ENCODE results near the gene HSPB8.
A peak's percentile ranks its signal among the peaks of the same experiment; 100 is the strongest.

HSPB8 gene

DNA sequence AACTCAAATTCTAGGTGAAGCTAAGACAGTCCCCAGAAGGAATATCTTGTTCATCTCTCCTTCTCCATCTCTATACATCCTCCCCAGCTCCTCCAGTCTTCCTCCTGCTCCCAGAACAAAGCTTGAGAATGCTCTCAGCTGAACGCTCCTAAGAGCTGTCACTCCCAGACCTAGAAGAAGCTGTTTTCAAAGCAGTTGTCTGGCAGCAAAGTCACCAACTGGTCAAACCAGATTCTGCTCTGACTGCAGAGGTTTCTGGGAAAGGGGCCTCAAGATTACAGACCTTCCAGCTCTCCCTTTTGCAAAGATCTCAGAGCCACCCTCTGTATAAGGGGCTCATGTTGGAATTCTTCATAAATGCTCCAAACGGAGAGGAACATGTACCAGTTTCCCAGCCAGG is 9.6 kb upstream of the HSPB8 start:
- no peak for DNase-seq (ENCODE audit: low spot score)
- FAIRE-seq = no peak

DNA sequence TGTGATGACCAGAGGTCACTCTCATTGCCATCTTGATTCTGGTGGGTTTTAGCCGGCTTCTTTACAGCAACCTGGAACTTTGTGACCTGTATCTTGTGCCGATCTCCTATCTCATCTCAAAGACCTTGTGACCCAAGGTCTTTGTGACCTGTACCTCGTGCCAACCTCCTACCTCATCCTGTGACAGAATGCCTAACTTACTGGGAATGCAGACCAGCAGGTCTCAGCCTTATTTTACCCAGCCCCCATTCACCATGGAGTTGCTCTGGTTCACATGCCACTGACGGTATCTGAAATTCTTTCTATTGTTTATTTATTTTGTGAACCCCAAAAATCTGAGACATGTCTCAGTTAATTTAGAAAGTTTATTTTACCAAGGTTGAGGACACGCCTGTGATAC is 7.4 kb upstream of the HSPB8 start:
- DNase-seq (ENCODE audit: low spot score) (no peak), FAIRE-seq (no peak)

DNA sequence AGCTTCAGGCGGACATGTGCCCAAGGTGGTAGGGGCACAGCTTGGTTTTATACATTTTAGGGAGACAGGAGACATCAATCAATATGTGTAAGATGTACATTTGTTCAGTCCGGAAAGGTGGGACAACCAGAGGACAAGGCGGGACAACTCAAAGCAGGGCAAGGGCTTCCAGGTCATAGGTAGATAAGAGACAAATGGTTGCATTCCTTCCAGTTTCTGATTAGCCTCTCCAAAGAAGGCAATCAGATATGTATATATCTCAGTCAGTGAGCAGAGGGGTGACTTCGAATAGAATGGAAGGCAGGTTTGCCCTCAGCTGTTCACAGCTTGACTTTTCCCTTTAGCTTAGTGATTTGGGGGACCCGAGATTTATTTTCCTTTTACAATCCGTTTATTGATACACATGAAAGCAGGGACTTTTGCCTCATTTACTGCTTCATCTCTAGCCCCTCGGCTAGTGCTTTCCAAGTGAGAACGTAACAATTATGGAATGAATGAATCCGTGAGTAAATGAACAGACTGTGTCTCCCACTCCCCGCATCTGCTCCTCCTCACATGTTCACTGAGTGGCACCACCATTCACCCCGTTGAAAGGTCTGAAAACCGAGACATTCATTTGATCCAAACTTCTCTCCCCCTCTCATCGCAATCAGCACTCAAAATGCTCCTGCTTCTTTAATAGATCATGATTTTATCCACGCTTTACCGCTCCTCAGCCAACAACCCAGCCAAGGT is 6.9 kb upstream of the HSPB8 start:
- FAIRE-seq (no peak), DNase-seq (ENCODE audit: low spot score) (no peak)

DNA sequence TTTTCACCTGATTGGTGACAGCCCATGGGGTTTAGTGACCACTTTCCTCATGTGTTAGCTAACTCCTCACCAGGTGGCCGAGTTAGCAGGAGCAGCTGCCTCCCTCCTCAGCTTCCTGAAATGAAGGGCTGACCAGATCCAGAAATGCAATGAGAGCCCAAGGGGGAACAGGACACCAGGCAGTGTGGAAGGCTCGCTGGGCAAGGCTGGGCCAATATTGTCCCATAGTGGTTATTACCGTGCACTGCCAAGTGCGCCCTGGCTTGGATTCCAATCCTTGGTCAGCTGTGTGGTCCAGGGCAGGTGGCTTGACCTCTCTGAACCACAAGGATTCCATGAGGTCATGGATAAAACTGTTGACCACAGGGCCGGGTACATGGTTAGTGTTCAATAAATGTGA is 3.6 kb upstream of the HSPB8 start:
- FAIRE-seq (no peak), DNase-seq (ENCODE audit: low spot score) (peak; percentile 15)

DNA sequence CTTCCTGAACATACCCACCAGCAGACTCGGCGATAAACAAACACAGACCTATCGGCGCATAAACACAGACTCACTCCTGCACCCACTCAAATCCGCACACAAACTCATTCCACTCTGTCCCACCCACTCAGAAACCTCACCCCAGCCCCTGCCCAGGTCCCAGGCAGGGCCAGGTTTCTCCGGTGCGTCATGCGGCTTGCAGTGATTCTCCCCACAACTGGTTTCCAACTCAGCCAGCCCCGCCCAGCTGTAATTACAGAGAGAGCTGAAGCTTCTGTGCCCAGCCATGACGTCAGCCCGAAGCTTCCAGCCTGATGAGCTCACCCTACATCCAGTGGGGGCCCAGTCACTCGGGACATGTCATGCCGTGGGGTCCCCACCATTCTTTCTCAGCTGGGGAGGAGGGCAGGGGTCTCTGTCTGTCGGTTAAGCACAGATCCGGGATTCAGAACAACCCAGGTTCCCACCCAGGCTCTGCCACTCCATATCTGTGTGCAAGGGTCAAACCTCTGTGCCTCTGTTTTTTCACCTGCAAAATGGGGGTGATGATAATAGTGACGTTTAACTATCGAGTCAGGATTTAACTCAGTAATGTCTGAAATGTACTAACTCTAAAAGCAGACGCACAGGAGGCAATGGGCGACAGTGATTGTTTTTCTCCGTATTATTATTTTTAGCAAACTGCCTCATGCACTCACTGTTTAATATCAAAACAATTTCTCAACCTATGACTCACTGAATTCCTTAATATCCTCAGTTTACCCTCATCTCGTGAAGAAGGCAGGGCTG is 2.3 kb upstream of the HSPB8 start:
- no peak for FAIRE-seq
- DNase-seq (ENCODE audit: low spot score) = peak; percentile 64

DNA sequence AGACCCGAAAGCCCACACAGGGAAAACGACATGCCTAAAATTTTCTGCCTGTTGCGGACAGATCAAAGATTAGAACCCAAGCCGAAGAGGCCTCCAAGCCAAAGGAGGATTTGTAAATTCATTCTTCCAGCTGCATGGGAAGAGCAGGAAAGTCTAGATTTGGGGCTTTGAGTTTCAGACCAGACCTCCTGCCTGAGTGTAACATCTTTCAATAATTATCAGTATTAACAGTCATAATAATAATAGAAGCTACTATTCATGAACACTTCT is 1.7 kb upstream of the HSPB8 start:
- no peak for DNase-seq (ENCODE audit: low spot score)
- no peak for FAIRE-seq

DNA sequence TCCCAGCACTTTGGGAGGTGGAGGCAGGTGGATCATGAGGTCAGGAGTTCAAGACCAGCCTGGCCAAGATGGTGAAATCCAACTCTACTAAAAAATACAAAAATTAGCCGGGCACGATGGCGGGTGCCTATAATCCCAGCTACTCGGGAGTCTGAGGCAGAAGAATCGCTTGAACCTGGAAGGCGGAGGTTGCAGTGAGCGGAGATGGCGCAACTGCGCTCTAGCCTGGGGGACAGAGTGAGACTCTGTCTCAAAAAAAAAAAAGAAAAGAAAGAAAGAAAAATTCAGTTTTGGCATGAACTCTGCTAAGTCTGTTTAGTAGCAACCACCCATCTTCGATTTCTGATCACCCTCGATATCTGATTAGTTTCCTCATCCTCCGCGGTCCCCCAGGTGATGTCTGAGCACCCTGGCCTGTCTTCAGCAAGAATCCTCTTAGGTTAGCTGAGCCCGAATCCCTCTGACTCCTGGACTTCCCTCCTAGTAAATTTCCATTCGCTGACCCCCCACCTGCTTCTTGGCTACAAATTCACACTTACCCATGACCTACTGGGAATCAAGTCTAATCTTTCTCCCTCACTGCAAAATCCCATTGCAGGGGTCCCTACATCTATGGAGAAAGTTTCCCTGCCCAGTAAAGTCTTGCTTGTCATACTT is 879 bp upstream of the HSPB8 start:
- DNase-seq (ENCODE audit: low spot score) = no peak
- no peak for FAIRE-seq

DNA sequence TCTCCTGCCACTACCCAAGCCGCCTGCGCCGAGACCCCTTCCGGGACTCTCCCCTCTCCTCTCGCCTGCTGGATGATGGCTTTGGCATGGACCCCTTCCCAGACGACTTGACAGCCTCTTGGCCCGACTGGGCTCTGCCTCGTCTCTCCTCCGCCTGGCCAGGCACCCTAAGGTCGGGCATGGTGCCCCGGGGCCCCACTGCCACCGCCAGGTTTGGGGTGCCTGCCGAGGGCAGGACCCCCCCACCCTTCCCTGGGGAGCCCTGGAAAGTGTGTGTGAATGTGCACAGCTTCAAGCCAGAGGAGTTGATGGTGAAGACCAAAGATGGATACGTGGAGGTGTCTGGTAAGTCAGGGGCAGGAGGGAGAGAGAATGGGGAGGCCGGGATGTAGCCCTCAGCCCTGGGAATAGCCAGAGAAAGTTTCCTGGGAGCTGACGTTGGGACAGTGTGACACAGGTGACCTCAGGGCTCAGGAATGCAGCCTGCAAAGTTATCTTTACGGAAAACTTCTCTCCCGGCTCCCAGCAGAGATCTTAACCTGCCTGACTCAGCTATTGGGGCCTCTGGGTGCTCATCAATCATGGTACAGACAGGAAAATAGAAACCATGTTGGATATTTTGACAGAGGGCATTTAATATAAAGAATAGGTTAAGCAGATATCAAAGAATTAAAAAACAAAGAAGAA is 747 bp downstream of the HSPB8 start:
- DNase-seq (ENCODE audit: low spot score) = peak; percentile 92
- FAIRE-seq = peak; percentile 90

DNA sequence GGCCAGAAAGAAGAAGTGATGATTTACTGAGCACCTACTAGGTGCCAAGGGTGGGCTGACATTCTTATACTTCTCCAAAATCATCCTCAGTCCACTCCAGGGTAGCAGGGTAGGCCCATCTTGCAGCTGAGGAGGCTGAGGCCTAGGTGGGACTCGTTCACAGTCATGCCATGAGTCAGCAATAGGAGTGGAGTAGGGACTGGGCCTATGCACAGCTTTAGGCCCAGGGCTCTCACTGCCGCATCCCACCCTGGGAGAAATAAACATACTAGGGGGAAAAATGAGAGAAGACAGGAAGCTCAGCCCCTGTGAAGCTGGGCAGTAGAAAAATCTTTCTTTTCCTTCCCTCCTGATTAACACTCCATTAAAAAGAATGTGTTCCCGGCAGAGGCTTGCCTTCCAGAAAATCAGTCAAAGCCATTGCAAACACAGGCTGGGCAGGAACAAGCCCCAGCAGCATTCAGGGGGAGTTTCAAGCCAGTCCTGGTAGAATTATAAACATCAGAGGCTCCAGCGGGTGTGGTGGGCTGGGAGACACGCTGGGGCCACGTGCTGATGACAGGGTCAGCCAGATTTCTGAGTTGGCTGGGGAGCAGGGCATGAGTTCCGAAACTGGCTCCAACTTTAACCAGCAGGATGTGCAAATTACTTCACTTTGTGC is 1.8 kb downstream of the HSPB8 start:
- DNase-seq (ENCODE audit: low spot score) = peak; percentile 55
- FAIRE-seq = no peak

DNA sequence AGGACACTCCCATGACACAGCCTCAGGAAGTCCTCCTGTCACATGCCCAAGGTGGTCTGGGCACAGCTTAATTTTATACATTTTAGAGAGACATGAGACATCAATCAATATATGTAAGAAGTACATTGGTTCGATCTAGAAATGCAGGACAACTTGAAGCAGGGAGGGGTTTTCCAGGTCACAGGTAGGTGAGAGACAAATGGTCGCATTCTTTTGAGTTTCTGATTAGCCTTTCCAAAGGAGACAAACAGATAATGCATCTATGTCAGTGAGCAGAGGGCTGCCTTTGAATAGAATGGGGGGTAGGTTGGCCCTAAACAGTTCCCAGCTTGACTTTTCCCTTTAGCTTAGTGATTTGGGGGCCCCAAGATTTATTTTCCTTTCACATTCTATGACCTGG is 2.5 kb downstream of the HSPB8 start:
- FAIRE-seq (no peak), DNase-seq (ENCODE audit: low spot score) (no peak)

DNA sequence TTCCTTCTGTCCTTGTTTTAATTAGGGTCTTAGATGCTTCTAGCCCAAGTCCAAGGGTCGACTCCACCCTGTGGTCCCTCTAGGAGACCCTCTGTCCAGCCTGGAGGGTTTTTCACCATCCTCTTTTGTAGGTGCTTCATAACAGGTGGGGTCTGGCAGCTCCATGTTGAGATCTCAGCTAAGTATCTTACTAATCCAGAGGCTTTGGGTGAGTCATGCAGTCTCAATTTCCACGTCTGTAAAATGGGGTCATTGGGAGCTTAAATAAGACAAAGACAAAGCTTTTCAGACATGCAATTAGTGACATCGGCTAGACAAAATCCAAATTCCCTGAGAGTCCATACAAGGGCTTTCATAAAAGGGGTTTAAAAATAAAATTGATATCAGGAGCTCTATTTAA is 3.2 kb downstream of the HSPB8 start:
- FAIRE-seq = no peak

DNA sequence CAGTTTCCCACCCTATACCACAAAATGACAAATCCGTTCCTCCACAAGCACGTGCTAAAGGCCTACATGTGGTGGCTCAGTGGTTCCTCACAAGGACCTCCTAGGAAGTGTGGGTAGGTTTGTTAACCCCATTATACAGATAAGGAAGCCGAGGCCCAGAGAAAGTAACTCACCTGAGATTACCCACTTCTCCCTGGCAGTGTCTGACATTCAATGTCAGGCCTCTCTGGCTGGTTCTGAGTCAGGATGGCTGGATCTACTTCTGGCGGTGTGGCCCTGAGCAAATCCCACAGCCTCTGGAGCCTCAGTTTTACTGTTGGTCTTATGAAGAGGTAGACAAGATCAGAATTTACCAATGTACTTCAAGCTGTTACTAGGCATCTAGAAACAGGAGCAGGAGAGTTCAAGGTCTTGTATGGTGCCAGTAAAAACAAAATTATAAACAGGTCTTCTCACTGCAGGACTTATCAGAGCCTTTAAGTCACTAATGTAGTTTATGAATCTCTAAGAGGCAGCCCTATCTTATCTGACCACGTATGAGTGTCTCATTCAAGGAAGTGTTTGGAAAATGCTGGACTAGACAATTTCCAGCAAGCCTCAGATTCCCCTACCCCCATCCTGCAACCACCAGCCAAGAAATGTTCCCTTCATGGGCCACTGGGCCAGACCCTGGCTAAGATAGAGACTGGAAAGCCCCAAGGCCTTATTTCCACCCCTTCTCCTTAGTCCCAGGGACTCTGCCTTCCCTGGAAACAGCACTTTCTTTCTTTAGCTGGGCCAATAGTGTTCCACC is 4.2 kb downstream of the HSPB8 start:
- DNase-seq (ENCODE audit: low spot score) = peak; percentile 86
- peak; percentile 91 for FAIRE-seq

More for the DNA sequence above, 3.2 kb downstream of the HSPB8 start:
- DNase-seq (ENCODE audit: low spot score) = no peak

DNA sequence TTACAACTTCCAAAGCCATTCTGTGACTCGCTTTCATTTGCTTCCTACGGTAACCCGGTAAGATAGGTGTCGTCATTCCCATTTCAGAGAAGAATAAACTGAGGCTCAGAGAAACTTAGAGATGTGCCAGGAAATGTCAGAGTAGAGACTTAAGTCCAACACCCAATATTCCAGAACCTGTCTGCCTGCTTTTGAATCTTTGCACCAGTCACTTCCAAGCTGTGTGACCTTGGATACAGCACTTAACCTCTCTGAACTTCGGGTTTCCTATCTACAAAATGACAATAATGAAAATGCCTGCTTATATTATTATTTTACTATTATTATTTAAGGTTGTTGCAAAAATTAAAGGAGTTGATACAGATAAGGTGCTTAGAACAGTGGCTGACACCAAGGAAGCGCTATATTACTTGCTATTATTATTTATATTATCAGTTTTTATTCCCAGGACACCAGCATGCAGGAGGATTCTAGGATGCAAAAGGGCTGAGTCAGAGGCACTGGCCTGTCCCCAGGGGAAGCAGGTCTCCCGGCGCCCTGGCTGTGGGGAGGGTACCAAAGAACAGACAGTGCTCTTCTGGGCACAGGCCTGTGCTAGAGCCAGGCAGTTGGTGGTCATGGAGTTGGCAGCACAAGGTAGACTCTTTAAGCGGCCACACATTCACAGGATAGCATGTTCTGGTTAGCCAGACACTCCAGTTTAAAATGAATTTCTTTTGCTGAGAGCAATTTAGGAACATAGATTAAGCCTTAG is 5.4 kb downstream of the HSPB8 start:
- DNase-seq (ENCODE audit: low spot score) = no peak
- FAIRE-seq = no peak

DNA sequence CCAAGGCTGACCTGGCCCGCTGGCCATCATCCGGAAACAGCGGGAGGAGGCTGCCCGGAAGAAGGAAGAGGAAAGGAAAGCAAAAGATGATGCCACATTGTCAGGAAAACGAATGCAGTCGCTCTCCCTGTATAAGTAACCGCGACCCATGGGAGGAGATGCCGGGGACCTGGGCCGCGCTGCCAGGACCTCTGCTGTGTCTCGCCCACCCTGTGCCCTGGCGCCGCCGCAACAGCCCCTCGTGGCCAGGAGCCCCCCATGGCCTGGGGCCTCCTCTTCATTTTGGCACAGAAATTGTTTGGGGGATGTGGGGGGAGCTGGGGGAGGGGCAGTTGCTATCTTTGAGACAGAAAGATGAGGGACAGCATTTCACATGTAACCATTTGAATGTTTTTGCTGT is 16.5 kb downstream of the HSPB8 start:
- DNase-seq (ENCODE audit: low spot score) = no peak
- FAIRE-seq = no peak

DNA sequence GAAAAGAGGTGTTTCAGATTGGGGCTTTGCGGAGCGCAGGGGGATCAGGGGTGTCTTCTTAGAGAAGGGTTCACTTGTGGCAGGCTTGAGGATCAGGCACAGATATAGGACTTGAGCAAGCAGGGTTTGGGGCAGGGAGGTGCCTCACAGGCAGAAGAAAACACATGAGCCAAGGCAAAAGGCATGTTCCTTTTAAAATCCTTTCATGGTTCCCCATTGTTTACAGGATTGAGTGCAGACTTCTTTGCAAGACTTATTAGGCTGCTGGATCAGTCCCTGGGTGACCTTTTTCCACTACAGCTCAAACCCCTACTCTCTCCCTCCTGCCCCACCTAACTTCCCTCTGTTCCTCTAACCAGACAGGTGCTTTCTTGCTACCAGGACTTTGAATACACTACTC is 19.7 kb downstream of the HSPB8 start:
- DNase-seq (ENCODE audit: low spot score) (no peak), FAIRE-seq (no peak)

DNA sequence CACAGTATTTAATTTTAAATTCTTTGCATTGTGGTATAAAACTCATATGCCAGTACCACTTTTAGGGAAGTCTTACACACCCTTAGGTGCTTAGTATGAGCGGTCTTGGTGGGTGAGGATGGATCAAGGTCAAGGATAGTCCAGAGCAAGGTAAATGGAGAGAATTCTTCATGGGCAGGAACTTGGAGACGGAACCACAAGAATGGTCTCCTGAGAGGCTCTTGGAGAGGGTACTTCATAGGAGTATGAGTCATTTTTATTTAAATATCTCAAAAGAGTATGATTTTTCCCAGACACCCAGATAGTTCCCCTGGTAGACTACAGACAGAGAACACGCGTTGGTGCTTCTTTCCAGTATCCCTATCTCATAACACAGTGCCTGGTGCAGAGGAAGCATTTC is 21.9 kb downstream of the HSPB8 start:
- no peak for FAIRE-seq

DNA sequence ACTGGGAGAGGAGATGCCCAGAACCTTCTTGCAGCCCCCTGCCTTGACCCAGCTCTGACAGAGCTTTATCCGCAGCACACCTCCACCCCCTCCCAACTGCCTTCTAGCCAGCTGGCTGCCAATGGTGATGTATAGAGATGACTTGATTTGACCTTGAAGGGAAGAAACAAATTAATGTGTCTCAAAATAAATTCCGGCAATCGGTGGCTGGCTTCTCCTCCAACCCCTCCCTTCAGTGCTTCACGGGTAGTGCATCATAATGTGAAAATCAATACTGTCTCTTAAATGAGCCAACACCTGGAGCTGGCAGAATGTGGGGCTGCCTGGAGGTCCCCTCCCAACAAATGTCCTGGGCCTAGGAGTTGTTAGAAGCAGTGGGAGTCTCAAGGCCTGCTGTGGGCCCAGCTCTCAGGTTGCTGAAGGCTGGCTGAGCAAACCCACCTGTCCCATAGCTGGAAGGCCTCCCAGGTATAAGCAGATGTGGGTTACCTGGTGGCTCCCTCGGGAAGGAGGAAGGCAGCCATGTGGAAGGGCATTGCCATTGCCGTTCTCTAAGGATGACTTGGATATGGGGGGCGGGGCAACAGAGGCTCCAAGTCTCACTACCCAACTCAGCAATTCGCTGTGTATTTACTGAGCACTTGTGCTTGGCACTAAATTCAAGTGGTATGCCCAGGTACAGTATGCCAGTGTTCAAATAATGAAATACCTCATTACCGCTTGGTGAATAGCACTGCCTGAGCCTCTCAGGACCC is 23.2 kb downstream of the HSPB8 start:
- FAIRE-seq (no peak), DNase-seq (ENCODE audit: low spot score) (no peak)

More for the DNA sequence above, 21.9 kb downstream of the HSPB8 start:
- no peak for DNase-seq (ENCODE audit: low spot score)

DNA sequence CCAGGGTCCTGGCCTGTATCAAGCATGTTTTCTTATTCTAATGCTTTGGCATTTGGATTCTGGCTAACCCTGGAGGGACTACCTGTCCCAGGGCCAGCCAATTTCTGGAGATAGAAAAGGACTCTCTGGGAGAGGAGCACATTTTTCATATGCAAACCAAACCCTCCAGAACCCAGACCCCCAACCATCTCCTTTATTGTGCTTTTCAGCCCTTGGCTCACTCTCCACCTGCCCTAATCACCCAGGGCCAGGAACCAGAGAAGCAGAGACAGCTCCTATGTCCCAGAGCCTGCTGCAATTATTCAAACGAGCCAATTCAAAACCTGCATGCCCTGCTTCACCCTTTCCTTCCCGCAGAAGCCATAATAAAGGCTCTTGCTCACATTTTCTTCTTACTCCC is 23.8 kb downstream of the HSPB8 start:
- no peak for DNase-seq (ENCODE audit: low spot score)
- FAIRE-seq = no peak

DNA sequence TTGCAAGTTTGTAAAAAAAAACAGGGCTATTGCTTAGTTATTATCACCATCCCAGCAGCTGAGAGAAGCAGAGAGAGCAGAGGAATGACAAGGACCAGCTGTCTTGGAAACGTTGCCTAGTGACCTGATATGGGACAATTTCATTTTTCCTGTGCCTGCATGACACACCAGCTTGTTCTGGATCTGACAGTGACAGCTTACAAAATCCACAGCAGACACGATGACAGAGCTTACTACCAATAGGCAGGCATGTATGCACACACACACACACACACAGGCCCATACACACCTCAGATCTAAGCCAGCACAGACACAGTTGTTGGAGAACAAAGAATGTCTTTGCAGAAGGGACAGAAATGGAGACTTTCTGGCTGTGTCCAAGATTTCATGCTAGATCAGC is 25.4 kb downstream of the HSPB8 start:
- FAIRE-seq (no peak), DNase-seq (ENCODE audit: low spot score) (no peak)

Measured in RCC 7860 (cell line).